HepG2 (cell line): Measurements from ENCODE around the gene INHBE. TPM values are rescaled to one million over a fixed set of nuclear protein-coding genes. Genes with fewer than 3 reads are reported as not detected.
A peak's percentile ranks its signal among the peaks of the same experiment; 100 is the strongest.

Source experiments
- CC2D1A ChIP-seq: sonication (generic); formaldehyde crosslinking; IDR thresholded peaks from 2 replicates; pipeline ENCODE4 v1.8.1; 2023; ENCODE audit warnings: mild to moderate bottlenecking, missing genetic modification reagents
- DMAP1 ChIP-seq: IDR thresholded peaks from 2 replicates; pipeline ENCODE4 v1.6.1; 2016
- ELF3 ChIP-seq: IDR thresholded peaks from 2 replicates; pipeline ENCODE4 v1.6.1; 2016; ENCODE audit warnings: missing genetic modification reagents, missing compliant biosample characterization
- FOXA1 ChIP-seq, 2 experiments: fragments of 450-650 bp in 1 of 2; sonication (generic) in 1 of 2; formaldehyde crosslinking in 1 of 2; IDR thresholded peaks; 2 replicates each; pipeline versions ENCODE4 v1.4.0 to v1.6.1; 2016 to 2020; ENCODE audit warnings: missing genetic modification reagents in 1 of 2
- MXI1 ChIP-seq: IDR thresholded peaks from 3 replicates; pipeline ENCODE4 v1.6.1; 2012; ENCODE audit warnings: low read depth, low read length, inconsistent platforms, borderline replicate concordance
- RFXANK ChIP-seq: IDR thresholded peaks from 2 replicates; pipeline ENCODE4 v1.6.1; 2016
- SMC3 ChIP-seq: IDR thresholded peaks from 2 replicates; pipeline ENCODE4 v1.6.1; 2011; ENCODE audit warnings: low read length, improper control_type of control experiment
- ZNF121 ChIP-seq: sonication (generic); formaldehyde crosslinking; IDR thresholded peaks from 2 replicates; pipeline ENCODE4 v1.5.0; 2020; ENCODE audit warnings: mild to moderate bottlenecking, missing genetic modification reagents
- ZNF781 ChIP-seq: sonication (generic); formaldehyde crosslinking; IDR thresholded peaks from 2 replicates; pipeline ENCODE4 v1.5.1; 2020; ENCODE audit warnings: borderline replicate concordance, mild to moderate bottlenecking, missing genetic modification reagents; ENCODE audit errors: not compliant biosample characterization
- ZNF83 ChIP-seq: sonication (generic); formaldehyde crosslinking; IDR thresholded peaks from 2 replicates; pipeline ENCODE4 v1.4.0; 2020; ENCODE audit warnings: missing genetic modification reagents, mild to moderate bottlenecking, borderline replicate concordance
- polyA plus RNA-seq, 8 experiments: library from polyadenylated mRNA; depleted of rRNA in 3 of 8; stranded (reverse) in 7 of 8; unstranded in 1 of 8; fragments of >200 nt; fragmentation: Illumina TruSeq in 4 of 8; extraction: Trizol in 4 of 8; gene quantifications; 2 replicates each; pipeline versions ENCODE4 v1.2.1 to v1.2.3, GENCODE V29; 2011 to 2016; ENCODE audit warnings: low read depth in 4 of 8, missing spikeins in 1 of 8, mixed read lengths in 1 of 8; ENCODE audit not compliant: insufficient read depth in 1 of 8
- total RNA-seq, 5 experiments: library from RNA; depleted of rRNA; stranded (reverse); fragments of >200 nt; fragmentation: Illumina TruSeq; extraction: Trizol; gene quantifications; 2 replicates each; pipeline ENCODE4 v1.2.3, GENCODE V29; 2016; ENCODE audit warnings: low read depth in 1 of 5
- TF ChIP-seq, protein P1 (sequence below): IDR thresholded peaks from 2 replicates; pipeline ENCODE4 v1.6.1; 2018; ENCODE audit warnings: missing genetic modification reagents, mild to moderate bottlenecking, missing compliant biosample characterization
- TF ChIP-seq, protein P2 (sequence below): sonication (generic); formaldehyde crosslinking; IDR thresholded peaks from 2 replicates; pipeline ENCODE4 v1.5.1; 2020; ENCODE audit warnings: mild to moderate bottlenecking, missing genetic modification reagents, moderate library complexity
- TF ChIP-seq, protein P3 (sequence below): sonication (generic); formaldehyde crosslinking; IDR thresholded peaks from 2 replicates; pipeline ENCODE4 v1.5.0; 2020; ENCODE audit warnings: missing genetic modification reagents
- TF ChIP-seq, protein P4 (sequence below): IDR thresholded peaks from 2 replicates; pipeline ENCODE4 v1.4.0; 2020; ENCODE audit warnings: mild to moderate bottlenecking, missing genetic modification reagents
- TF ChIP-seq, protein P5 (sequence below), 2 experiments: IDR thresholded peaks; 2 replicates each; pipeline ENCODE4 v1.6.1; 2011 to 2012; ENCODE audit warnings: low read length in 2 of 2, borderline replicate concordance in 1 of 2, low read depth in 1 of 2, mild to moderate bottlenecking in 1 of 2, moderate library complexity in 1 of 2

Gene INHBE
- total and polyA plus RNA-seq, 2 of the 13 experiments (the other 11 are each of a cell fraction or from before 2014, with no cell fraction given) = 17.0 to 32.0 TPM

DNA sequence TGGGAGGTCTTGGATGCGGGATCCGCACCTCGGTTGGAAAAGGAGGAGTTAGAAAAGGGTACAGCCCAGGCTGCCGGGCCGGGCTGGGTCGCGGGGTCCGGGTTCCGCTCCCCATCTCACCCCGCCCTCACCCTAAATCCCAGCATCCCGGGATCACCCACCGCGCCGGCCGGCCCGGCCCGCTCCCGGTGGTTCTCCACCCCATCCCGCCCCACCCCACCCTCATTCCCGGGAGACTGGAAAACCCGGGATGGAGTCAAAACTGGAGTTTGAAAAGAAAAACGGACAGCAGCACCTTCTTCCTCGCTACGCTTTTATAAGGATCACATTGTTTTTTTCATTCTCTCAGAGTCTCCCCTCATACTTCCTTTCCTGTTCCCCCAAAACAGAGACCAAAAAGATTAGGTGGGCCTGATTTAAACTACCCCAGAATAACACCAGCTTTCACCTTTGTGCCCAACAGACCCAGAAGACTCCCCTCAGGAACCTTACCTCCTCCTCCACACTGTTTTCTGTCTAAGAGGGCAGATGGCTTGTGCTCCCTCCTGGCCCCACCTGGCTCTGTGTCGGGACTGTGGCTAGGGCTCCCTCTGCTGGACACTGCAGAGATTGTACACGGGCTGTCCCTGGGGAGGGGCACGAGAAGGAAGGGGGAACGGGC, 7.3 kb downstream of the INHBE start (continued):
- TF ChIP-seq ELF3 (no peak), DMAP1 (CRISPR knock-in tag) (no peak), RFXANK (CRISPR knock-in tag) (no peak), ZNF83 (CRISPR knock-in tag) (no peak), ZNF781 (no peak), SMC3 (peak; percentile 45; the same call in 1 of the 2 replicates), ZNF121 (CRISPR knock-in tag) (peak; percentile 62; the same call in 1 of the 2 replicates), MXI1 (peak; percentile 44; the same call in 1 of the 3 replicates), FOXA1 (IDR thresholded peaks at IDR 0.05) (no peak), FOXA1 (CRISPR knock-in tag; IDR thresholded peaks at IDR 0.05) (peak; percentile 73), CC2D1A (CRISPR knock-in tag) (no peak)
- TF ChIP-seq, protein P1, sequence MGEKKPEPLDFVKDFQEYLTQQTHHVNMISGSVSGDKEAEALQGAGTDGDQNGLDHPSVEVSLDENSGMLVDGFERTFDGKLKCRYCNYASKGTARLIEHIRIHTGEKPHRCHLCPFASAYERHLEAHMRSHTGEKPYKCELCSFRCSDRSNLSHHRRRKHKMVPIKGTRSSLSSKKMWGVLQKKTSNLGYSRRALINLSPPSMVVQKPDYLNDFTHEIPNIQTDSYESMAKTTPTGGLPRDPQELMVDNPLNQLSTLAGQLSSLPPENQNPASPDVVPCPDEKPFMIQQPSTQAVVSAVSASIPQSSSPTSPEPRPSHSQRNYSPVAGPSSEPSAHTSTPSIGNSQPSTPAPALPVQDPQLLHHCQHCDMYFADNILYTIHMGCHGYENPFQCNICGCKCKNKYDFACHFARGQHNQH (CRISPR knock-in tag) = peak; percentile 65; the same call in 1 of the 2 replicates
- TF ChIP-seq, protein P2, sequence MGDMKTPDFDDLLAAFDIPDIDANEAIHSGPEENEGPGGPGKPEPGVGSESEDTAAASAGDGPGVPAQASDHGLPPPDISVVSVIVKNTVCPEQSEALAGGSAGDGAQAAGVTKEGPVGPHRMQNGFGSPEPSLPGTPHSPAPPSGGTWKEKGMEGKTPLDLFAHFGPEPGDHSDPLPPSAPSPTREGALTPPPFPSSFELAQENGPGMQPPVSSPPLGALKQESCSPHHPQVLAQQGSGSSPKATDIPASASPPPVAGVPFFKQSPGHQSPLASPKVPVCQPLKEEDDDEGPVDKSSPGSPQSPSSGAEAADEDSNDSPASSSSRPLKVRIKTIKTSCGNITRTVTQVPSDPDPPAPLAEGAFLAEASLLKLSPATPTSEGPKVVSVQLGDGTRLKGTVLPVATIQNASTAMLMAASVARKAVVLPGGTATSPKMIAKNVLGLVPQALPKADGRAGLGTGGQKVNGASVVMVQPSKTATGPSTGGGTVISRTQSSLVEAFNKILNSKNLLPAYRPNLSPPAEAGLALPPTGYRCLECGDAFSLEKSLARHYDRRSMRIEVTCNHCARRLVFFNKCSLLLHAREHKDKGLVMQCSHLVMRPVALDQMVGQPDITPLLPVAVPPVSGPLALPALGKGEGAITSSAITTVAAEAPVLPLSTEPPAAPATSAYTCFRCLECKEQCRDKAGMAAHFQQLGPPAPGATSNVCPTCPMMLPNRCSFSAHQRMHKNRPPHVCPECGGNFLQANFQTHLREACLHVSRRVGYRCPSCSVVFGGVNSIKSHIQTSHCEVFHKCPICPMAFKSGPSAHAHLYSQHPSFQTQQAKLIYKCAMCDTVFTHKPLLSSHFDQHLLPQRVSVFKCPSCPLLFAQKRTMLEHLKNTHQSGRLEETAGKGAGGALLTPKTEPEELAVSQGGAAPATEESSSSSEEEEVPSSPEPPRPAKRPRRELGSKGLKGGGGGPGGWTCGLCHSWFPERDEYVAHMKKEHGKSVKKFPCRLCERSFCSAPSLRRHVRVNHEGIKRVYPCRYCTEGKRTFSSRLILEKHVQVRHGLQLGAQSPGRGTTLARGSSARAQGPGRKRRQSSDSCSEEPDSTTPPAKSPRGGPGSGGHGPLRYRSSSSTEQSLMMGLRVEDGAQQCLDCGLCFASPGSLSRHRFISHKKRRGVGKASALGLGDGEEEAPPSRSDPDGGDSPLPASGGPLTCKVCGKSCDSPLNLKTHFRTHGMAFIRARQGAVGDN = peak; percentile 48
- TF ChIP-seq, protein P3, sequence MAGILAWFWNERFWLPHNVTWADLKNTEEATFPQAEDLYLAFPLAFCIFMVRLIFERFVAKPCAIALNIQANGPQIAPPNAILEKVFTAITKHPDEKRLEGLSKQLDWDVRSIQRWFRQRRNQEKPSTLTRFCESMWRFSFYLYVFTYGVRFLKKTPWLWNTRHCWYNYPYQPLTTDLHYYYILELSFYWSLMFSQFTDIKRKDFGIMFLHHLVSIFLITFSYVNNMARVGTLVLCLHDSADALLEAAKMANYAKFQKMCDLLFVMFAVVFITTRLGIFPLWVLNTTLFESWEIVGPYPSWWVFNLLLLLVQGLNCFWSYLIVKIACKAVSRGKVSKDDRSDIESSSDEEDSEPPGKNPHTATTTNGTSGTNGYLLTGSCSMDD (CRISPR knock-in tag) = no peak
- TF ChIP-seq, protein P4, sequence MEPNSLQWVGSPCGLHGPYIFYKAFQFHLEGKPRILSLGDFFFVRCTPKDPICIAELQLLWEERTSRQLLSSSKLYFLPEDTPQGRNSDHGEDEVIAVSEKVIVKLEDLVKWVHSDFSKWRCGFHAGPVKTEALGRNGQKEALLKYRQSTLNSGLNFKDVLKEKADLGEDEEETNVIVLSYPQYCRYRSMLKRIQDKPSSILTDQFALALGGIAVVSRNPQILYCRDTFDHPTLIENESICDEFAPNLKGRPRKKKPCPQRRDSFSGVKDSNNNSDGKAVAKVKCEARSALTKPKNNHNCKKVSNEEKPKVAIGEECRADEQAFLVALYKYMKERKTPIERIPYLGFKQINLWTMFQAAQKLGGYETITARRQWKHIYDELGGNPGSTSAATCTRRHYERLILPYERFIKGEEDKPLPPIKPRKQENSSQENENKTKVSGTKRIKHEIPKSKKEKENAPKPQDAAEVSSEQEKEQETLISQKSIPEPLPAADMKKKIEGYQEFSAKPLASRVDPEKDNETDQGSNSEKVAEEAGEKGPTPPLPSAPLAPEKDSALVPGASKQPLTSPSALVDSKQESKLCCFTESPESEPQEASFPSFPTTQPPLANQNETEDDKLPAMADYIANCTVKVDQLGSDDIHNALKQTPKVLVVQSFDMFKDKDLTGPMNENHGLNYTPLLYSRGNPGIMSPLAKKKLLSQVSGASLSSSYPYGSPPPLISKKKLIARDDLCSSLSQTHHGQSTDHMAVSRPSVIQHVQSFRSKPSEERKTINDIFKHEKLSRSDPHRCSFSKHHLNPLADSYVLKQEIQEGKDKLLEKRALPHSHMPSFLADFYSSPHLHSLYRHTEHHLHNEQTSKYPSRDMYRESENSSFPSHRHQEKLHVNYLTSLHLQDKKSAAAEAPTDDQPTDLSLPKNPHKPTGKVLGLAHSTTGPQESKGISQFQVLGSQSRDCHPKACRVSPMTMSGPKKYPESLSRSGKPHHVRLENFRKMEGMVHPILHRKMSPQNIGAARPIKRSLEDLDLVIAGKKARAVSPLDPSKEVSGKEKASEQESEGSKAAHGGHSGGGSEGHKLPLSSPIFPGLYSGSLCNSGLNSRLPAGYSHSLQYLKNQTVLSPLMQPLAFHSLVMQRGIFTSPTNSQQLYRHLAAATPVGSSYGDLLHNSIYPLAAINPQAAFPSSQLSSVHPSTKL (CRISPR knock-in tag) = no peak
- TF ChIP-seq, protein P5, sequence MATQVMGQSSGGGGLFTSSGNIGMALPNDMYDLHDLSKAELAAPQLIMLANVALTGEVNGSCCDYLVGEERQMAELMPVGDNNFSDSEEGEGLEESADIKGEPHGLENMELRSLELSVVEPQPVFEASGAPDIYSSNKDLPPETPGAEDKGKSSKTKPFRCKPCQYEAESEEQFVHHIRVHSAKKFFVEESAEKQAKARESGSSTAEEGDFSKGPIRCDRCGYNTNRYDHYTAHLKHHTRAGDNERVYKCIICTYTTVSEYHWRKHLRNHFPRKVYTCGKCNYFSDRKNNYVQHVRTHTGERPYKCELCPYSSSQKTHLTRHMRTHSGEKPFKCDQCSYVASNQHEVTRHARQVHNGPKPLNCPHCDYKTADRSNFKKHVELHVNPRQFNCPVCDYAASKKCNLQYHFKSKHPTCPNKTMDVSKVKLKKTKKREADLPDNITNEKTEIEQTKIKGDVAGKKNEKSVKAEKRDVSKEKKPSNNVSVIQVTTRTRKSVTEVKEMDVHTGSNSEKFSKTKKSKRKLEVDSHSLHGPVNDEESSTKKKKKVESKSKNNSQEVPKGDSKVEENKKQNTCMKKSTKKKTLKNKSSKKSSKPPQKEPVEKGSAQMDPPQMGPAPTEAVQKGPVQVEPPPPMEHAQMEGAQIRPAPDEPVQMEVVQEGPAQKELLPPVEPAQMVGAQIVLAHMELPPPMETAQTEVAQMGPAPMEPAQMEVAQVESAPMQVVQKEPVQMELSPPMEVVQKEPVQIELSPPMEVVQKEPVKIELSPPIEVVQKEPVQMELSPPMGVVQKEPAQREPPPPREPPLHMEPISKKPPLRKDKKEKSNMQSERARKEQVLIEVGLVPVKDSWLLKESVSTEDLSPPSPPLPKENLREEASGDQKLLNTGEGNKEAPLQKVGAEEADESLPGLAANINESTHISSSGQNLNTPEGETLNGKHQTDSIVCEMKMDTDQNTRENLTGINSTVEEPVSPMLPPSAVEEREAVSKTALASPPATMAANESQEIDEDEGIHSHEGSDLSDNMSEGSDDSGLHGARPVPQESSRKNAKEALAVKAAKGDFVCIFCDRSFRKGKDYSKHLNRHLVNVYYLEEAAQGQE (IDR thresholded peaks at IDR 0.05; ENCODE audit: borderline replicate concordance in 1 of 2, low read depth in 1 of 2, low read length in 2 of 2) = peak in 1 of 2 experiments; percentile 9; a peak in 1 of 4 replicates
